Spleen (tissue), 11 donors: Measurements from ENCODE around the gene DUSP6. TPM values are rescaled to one million over a fixed set of nuclear protein-coding genes. Genes with fewer than 3 reads are reported as not detected.

ENCODE experiments used
- DNase-seq: peaks from one replicate; pipeline ENCODE4 v3.0.0-alpha.2; 2020
- H3K27ac ChIP-seq, 8 donors: fragments of 200-600 bp; sonication (generic) in 7 of 8; 1 replicate in 4 of 8; 2 replicates in 4 of 8; pipeline versions ENCODE4 v1.5.0 to v1.8.0; 2016 to 2021; ENCODE audit warnings: inconsistent platforms in 4 of 8, mild to moderate bottlenecking in 4 of 8, moderate library complexity in 1 of 8
- H3K27me3 ChIP-seq, 7 donors: fragments of 200-600 bp; sonication (generic) in 6 of 7; replicated peaks in 1 of 7; 1 replicate in 4 of 7; 2 replicates in 3 of 7; pipeline versions ENCODE4 v1.5.0 to v1.8.0; 2016 to 2021; ENCODE audit warnings: inconsistent platforms in 3 of 7, mild to moderate bottlenecking in 1 of 7
- H3K36me3 ChIP-seq, 6 donors: fragments of 200-600 bp; sonication (generic) in 5 of 6; 1 replicate in 4 of 6; 2 replicates in 2 of 6; pipeline versions ENCODE4 v1.5.0 to v1.8.0; 2016 to 2021; ENCODE audit warnings: inconsistent platforms in 2 of 6
- H3K4me1 ChIP-seq, 6 donors: fragments of 200-600 bp; sonication (generic) in 5 of 6; 1 replicate in 3 of 6; 2 replicates in 3 of 6; pipeline versions ENCODE4 v1.5.0 to v1.8.0; 2016 to 2021; ENCODE audit warnings: inconsistent platforms in 3 of 6
- H3K4me3 ChIP-seq, 8 donors: fragments of 200-600 bp; sonication (generic) in 7 of 8; 1 replicate in 4 of 8; 2 replicates in 4 of 8; pipeline versions ENCODE4 v1.5.0 to v1.8.0; 2016 to 2021; ENCODE audit warnings: inconsistent platforms in 4 of 8, mild to moderate bottlenecking in 4 of 8, moderate library complexity in 2 of 8
- H3K9me3 ChIP-seq, 8 donors: fragments of 200-600 bp; sonication (generic) in 7 of 8; 1 replicate in 4 of 8; 2 replicates in 4 of 8; pipeline versions ENCODE4 v1.5.0 to v1.8.0; 2016 to 2021; ENCODE audit warnings: inconsistent platforms in 4 of 8
- POLR2A ChIP-seq, 3 donors: fragments of 450-650 bp; IDR thresholded peaks; one replicate each; pipeline ENCODE4 v1.5.1; 2017; ENCODE audit warnings: antibody characterized with exemption in 3 of 3, mild to moderate bottlenecking in 1 of 3
- POLR2AphosphoS5 ChIP-seq, 3 donors: sonication (generic); formaldehyde crosslinking; IDR thresholded peaks; one replicate each; pipeline ENCODE4 v1.5.1; 2017; ENCODE audit warnings: antibody characterized with exemption in 3 of 3
- WGBS, 5 donors: extraction: QIAGEN DNeasy Blood & Tissue Kit in 3 of 5; methylation state at CpG; one replicate each; pipeline versions ENCODE4 v1.1.5 to v1.1.7; 2013 to 2018; 5-methylcytosine and 5-hydroxymethylcytosine counted together
- intact Hi-C: fragments of 100-400 bp; cut with DNase I; formaldehyde crosslinking; loops from one replicate; pipeline ENCODE4 v1.15.0; 2023; ENCODE audit warnings: low total_unique reads
- polyA plus RNA-seq, 3 donors: library from polyadenylated mRNA; stranded (reverse); fragments of 200-250 nt; gene quantifications; one replicate each; pipeline ENCODE4 v1.2.1, GENCODE V29; 2013
- total RNA-seq, 7 donors: library from RNA; depleted of rRNA in 3 of 7; stranded (reverse); fragments of >200 nt in 3 of 7; fragmentation: NEBNext Ultra II Directional in 4 of 7; extraction: Animal tissue kit (Norgen Biotek cat#: 25700) in 4 of 7; gene quantifications; one replicate each; pipeline versions ENCODE4 v1.1.0 to v1.2.1, GENCODE V29; 2016 to 2021
- TF ChIP-seq, protein P1 (sequence below), 11 experiments: fragments of 200-600 bp in 7 of 11; fragments of 450-650 bp in 4 of 11; sonication (generic) in 4 of 11; IDR thresholded peaks in 8 of 11; conservative IDR thresholded peaks in 3 of 11; 1 replicate in 7 of 11; 2 replicates in 4 of 11; pipeline versions ENCODE4 v1.4.0 to v1.8.0; 2016 to 2021; ENCODE audit warnings: antibody characterized with exemption in 11 of 11, inconsistent platforms in 4 of 11, mild to moderate bottlenecking in 1 of 11
- donor health status: healthy with polysubstance abuse.
- donor health status: DM: no; HTN: no; CAD: no; lungs with moderate emphysema.
- donor health status: DM: no; HTN: no; CAD: no.
- donor health status: Bipolar disorder and iron deficiency.
- donor health status: healthy.
- donor health status: DM: no; HTN: no; CAD: no.
- donor health status: DM: yes; HTN: yes; CAD: no.

DUSP6 gene
- total and polyA plus RNA-seq, 10 donors: 34.7 to 193 (median 133) TPM

GRCh38 chr12:89309440-89309802 lies 42.9 kb downstream of the DUSP6 start:
- Histone ChIP-seq H3K36me3 (no peaks in the 10 kb centered on the region), H3K4me1 (peaks cover 0 to 18% (median 9%) of the 10 kb centered on the region in 6 donors), H3K27me3 (no peaks in the 10 kb centered on the region), H3K27ac (no peak overlapping the region), H3K4me3 (no peak overlapping the region), H3K9me3 (no peaks in the 10 kb centered on the region)
- intact Hi-C loops: no loop called here
- 56 to 70% (median 58%) methylated on average over 3 of the region's 3 CpGs for WGBS, 5 donors
- TF ChIP-seq, protein P1, sequence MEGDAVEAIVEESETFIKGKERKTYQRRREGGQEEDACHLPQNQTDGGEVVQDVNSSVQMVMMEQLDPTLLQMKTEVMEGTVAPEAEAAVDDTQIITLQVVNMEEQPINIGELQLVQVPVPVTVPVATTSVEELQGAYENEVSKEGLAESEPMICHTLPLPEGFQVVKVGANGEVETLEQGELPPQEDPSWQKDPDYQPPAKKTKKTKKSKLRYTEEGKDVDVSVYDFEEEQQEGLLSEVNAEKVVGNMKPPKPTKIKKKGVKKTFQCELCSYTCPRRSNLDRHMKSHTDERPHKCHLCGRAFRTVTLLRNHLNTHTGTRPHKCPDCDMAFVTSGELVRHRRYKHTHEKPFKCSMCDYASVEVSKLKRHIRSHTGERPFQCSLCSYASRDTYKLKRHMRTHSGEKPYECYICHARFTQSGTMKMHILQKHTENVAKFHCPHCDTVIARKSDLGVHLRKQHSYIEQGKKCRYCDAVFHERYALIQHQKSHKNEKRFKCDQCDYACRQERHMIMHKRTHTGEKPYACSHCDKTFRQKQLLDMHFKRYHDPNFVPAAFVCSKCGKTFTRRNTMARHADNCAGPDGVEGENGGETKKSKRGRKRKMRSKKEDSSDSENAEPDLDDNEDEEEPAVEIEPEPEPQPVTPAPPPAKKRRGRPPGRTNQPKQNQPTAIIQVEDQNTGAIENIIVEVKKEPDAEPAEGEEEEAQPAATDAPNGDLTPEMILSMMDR (IDR thresholded peaks at IDR 0.05 in 8 of 11, conservative IDR thresholded peaks at IDR 0.05 in 3 of 11): no peak
- TF ChIP-seq POLR2AphosphoS5 (IDR thresholded peaks at IDR 0.05) (no peak), POLR2A (IDR thresholded peaks at IDR 0.05) (no peak)
- DNase-seq: no peak

DNA sequence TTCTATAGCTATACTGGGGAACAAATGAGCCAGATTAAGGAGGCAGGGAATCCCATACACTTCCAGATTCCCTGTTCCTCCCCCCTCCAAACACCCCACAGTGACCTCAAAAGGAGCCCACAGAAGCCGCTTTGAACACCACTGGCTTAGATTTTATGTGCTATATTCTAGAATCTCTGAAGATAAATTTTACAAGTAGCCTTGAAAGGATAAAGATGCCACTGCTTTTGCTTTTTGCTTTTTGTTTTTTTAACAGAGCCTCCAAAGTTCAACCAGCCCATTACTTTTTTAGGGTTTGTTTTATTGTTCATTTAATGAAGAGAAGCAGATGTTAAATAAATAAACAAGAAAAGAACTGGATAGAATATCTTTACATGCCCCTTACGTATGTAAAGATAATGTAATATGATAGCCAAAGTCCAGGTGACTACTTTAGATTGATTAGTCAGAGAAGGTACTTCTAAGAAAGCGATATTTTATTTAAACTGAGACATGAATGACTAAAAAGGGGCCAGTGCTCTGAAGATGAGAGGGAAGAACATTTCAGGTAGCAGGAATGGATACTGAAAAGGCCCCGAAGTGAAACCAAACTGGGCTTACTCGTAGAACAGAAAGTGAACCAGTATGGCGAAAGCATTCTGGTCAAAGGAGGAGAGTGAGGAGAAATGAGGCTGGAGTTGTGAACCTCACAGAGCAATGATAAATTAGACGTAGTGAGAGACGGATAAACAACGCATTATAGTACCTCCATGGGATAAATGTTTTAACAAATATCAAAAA lies 44.6 kb downstream of the DUSP6 start:
- peak overlapping the region in 6 of 8 donors; percentile 16 to 66 (median 52) for H3K27ac ChIP-seq
- H3K4me3 ChIP-seq: no peak overlapping the region
- intact Hi-C loops: no loop called here
- TF ChIP-seq, protein P1 (IDR thresholded peaks at IDR 0.05 in 8 of 11, conservative IDR thresholded peaks at IDR 0.05 in 3 of 11): no peak
- TF ChIP-seq POLR2A (IDR thresholded peaks at IDR 0.05): no peak
- TF ChIP-seq POLR2AphosphoS5 (IDR thresholded peaks at IDR 0.05): no peak
- 84 to 91% (median 87%) methylated on average over 9 of the region's 9 CpGs for WGBS, 5 donors
- H3K27me3 ChIP-seq: no peaks in the 10 kb centered on the region
- H3K36me3 ChIP-seq: no peaks in the 10 kb centered on the region
- no peaks in the 10 kb centered on the region for H3K9me3 ChIP-seq
- H3K4me1 ChIP-seq: peaks cover 0 to 18% (median 9%) of the 10 kb centered on the region in 6 donors
- DNase-seq: no peak

DNA sequence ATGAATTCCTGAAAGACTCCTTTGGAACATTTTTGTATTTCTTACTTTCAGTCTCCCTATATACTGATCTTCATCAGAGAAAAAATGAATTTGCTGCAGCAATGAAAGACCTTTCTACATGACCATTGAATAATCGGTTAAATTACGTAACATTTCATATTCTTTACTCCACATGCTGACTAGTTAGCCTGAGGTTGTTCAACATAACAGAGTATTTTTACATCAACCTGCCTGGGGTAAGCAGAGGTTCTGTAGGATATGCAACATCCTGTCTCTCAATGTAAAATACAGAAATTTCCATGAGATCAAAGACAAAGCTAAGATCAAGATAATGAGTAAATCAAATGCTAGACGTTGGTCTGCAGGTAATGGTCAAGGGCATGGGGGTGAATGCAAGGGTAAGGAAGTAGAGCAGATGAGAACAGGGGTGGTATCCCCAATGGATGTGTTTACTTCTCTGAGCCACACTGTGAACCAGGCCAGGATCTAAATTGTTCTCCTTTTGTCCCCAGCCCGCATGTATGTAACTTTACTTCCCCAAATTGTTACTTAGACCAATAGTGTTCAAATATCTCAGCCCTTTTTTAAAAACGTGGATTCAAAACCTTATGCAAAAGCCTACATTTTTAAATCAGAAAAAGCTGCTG lies 45.4 kb downstream of the DUSP6 start:
- no peak for DNase-seq
- Histone ChIP-seq H3K36me3 (no peaks in the 10 kb centered on the region), H3K27ac (peak overlapping the region in 6 of 8 donors; percentile 16 to 66 (median 52)), H3K9me3 (no peaks in the 10 kb centered on the region), H3K4me3 (no peak overlapping the region), H3K27me3 (no peaks in the 10 kb centered on the region), H3K4me1 (peaks cover 0 to 18% (median 9%) of the 10 kb centered on the region in 6 donors)
- TF ChIP-seq, protein P1 (IDR thresholded peaks at IDR 0.05 in 8 of 11, conservative IDR thresholded peaks at IDR 0.05 in 3 of 11): no peak
- TF ChIP-seq POLR2AphosphoS5 (IDR thresholded peaks at IDR 0.05) (no peak), POLR2A (IDR thresholded peaks at IDR 0.05) (no peak)
- intact Hi-C loops: no loop called here
- WGBS, 5 donors: 36 to 57% (median 47%) methylated on average over 5 of the region's 5 CpGs

GRCh38 chr12:89305373-89305772 lies 46.9 kb downstream of the DUSP6 start:
- no peak overlapping the region for H3K27ac ChIP-seq
- H3K4me3 ChIP-seq: no peak overlapping the region
- no peaks in the 10 kb centered on the region for H3K9me3 ChIP-seq
- no peaks in the 10 kb centered on the region for H3K36me3 ChIP-seq
- intact Hi-C loops: no loop called here
- WGBS, 5 donors: 56 to 80% (median 73%) methylated on average over 1 of the region's 1 CpG
- H3K27me3 ChIP-seq: no peaks in the 10 kb centered on the region
- no peak for DNase-seq
- no peak for TF ChIP-seq POLR2AphosphoS5 (IDR thresholded peaks at IDR 0.05)
- peaks cover 0 to 18% (median 9%) of the 10 kb centered on the region in 6 donors for H3K4me1 ChIP-seq
